ENCODE measurements around the gene MYLK4. TPM values are rescaled to one million over a fixed set of nuclear protein-coding genes. Genes with fewer than 3 reads are reported as not detected.

Gene MYLK4
- total and polyA plus RNA-seq, 2 of the 13 experiments (the other 11 are each of a cell fraction or from before 2014, with no cell fraction given), result 0.26 to 0.29 TPM

DNA sequence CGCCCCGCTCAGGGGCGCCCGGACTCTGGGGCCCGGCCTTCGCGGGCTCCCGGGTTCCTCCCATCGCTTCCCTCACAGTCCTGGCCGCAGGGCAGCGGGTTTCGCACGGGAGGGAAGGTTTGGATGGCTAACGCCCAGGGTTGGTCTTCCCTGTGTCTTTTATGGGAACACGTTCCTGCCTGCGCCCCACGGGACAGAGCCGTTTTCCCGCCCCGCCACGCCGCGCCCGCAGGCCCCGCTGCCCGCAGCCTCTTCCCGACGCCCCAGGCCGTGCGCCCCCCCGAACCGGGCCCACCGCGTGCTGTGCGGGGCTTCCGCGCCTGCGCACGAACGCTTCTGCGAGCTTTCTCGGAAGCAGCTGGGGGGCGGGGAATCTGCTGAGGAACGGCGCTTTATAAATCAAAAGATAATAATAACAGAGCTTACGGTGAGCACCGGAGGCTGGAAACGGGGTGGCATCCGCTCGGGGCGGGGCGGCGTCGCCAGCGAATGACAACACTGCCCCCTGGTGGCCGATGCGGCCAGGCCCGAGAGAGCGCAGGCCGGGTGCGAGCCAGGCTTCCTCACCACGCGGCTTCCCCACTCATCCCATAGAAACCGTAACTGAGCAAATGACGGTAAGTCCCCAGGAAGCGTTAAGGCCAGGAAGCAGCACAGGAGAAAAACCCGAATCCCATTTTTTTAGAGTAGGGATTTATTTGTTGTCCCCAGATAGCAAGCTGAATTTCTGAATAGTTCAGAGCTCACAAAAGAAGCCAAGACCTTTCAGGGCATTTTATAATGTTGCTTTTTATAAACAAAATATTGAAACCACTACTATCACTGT lies 116.4 kb downstream of the MYLK4 start (continued):
- no peak for TF ChIP-seq SP1 (IDR thresholded peaks at IDR 0.05)
- TF ChIP-seq SP1 (CRISPR knock-in tag; IDR thresholded peaks at IDR 0.05), result peak; percentile 56; the same call in 1 of the 2 replicates
- no peak for TF ChIP-seq SP140L (CRISPR knock-in tag; IDR thresholded peaks at IDR 0.05; ENCODE audit: borderline replicate concordance)
- no peak for TF ChIP-seq CENPX (CRISPR knock-in tag; IDR thresholded peaks at IDR 0.05)
- no peak for TF ChIP-seq SMYD3 (CRISPR knock-in tag; IDR thresholded peaks at IDR 0.05)
- TF ChIP-seq ELF3 (CRISPR knock-in tag; IDR thresholded peaks at IDR 0.05), result peak; percentile 47; the same call in 1 of the 2 replicates
- TF ChIP-seq CREB1 (IDR thresholded peaks at IDR 0.05), result no peak
- no peak for TF ChIP-seq CREB1 (CRISPR knock-in tag; IDR thresholded peaks at IDR 0.05)
- TF ChIP-seq, protein P1, sequence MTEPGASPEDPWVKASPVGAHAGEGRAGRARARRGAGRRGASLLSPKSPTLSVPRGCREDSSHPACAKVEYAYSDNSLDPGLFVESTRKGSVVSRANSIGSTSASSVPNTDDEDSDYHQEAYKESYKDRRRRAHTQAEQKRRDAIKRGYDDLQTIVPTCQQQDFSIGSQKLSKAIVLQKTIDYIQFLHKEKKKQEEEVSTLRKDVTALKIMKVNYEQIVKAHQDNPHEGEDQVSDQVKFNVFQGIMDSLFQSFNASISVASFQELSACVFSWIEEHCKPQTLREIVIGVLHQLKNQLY (CRISPR knock-in tag; IDR thresholded peaks at IDR 0.05), result no peak
- no peak for TF ChIP-seq ZNF207 (IDR thresholded peaks at IDR 0.05; ENCODE audit: borderline replicate concordance)
- TF ChIP-seq DNMT3B (CRISPR knock-in tag; conservative IDR thresholded peaks at IDR 0.05), result no peak
- peak; percentile 52; the same call in 1 of the 2 replicates for TF ChIP-seq FOXJ3 (CRISPR knock-in tag; IDR thresholded peaks at IDR 0.05; ENCODE audit: borderline replicate concordance)
- TF ChIP-seq GATAD1 (CRISPR knock-in tag; IDR thresholded peaks at IDR 0.05), result peak; percentile 46; the same call in 1 of the 2 replicates
- no peak for TF ChIP-seq MLLT10 (CRISPR knock-in tag; IDR thresholded peaks at IDR 0.05)
- no peak for TF ChIP-seq CSRNP1 (CRISPR knock-in tag; IDR thresholded peaks at IDR 0.05)
- no peak for TF ChIP-seq ZNF343 (CRISPR knock-in tag; IDR thresholded peaks at IDR 0.05)
- peak; percentile 62; the same call in 1 of the 2 replicates for TF ChIP-seq MAZ (IDR thresholded peaks at IDR 0.05; ENCODE audit: borderline replicate concordance, low read depth, low read length)
- TF ChIP-seq MAZ (CRISPR knock-in tag; IDR thresholded peaks at IDR 0.05; ENCODE audit: low read depth), result peak; percentile 55; the same call in 1 of the 2 replicates
- no peak for TF ChIP-seq TCF7L2 (IDR thresholded peaks at IDR 0.05; ENCODE audit: low read depth, low read length)
- TF ChIP-seq RXRA (CRISPR knock-in tag; IDR thresholded peaks at IDR 0.05), result peak; percentile 50; the same call in 1 of the 2 replicates
- TF ChIP-seq MIER2 (CRISPR knock-in tag; IDR thresholded peaks at IDR 0.05), result no peak
- TF ChIP-seq MBD4 (IDR thresholded peaks at IDR 0.05; ENCODE audit: borderline replicate concordance, low read length), result no peak
- TF ChIP-seq ZNF660 (CRISPR knock-in tag; IDR thresholded peaks at IDR 0.05; ENCODE audit: borderline replicate concordance, low read depth), result no peak
- no peak for TF ChIP-seq ZSCAN31 (CRISPR knock-in tag; IDR thresholded peaks at IDR 0.05; ENCODE audit: low read depth)
- TF ChIP-seq MAFF (IDR thresholded peaks at IDR 0.05; ENCODE audit: low read depth, low read length), result no peak
- peak; percentile 64 for TF ChIP-seq HOXA3 (CRISPR knock-in tag; IDR thresholded peaks at IDR 0.05)
- peak; percentile 86; the same call in 1 of the 2 replicates for TF ChIP-seq ZNF784 (CRISPR knock-in tag; IDR thresholded peaks at IDR 0.05; ENCODE audit: borderline replicate concordance)
- TF ChIP-seq ZNF768 (CRISPR knock-in tag; IDR thresholded peaks at IDR 0.05), result no peak
- TF ChIP-seq ATRX (CRISPR knock-in tag; IDR thresholded peaks at IDR 0.05; ENCODE audit: borderline replicate concordance), result no peak
- TF ChIP-seq POLR2AphosphoS2 (IDR thresholded peaks at IDR 0.05; ENCODE audit: low read depth, low read length), result no peak
- no peak for TF ChIP-seq ZBTB21 (CRISPR knock-in tag; IDR thresholded peaks at IDR 0.05)
- peak; percentile 68; the same call in 1 of the 2 replicates for TF ChIP-seq MAF1 (CRISPR knock-in tag; IDR thresholded peaks at IDR 0.05; ENCODE audit: borderline replicate concordance)

Measured in HepG2 (cell line).